Pancreas (tissue), 10 donors: ENCODE data around the gene TOMM40L. TPM values are rescaled to one million over a fixed set of nuclear protein-coding genes. Genes with fewer than 3 reads are reported as not detected.
"Not testable (repeated sequence)": the region's sequence is repeated elsewhere in the genome, so short reads cannot be mapped to it uniquely, and the experiment has no call there.

Experiments used
- ATAC-seq, 4 donors: fragments of 200-7000 bp; cut with Tn5 transposase; one replicate each; pipeline versions ENCODE4 v1.8.0 to v1.9.1; 2020; ENCODE audit warnings: mild to moderate bottlenecking in 4 of 4, moderate library complexity in 4 of 4
- DNase-seq, 6 donors: peaks; one replicate each; pipeline ENCODE4 v3.0.0-alpha.2; 2020
- FAIRE-seq: peaks from 2 replicates; lab custom pipeline; 2012; peaks lifted over from hg19 to GRCh38; lab: Jason Lieb, UNC
- H3K27ac ChIP-seq, 4 donors: fragments of 200-600 bp; sonication (generic); 1 replicate in 3 of 4; 2 replicates in 1 of 4; pipeline versions ENCODE4 v1.5.0 to v1.8.0; 2020
- H3K27me3 ChIP-seq, 4 donors: fragments of 200-600 bp; one replicate each; pipeline ENCODE4 v1.8.0; 2021
- H3K36me3 ChIP-seq, 3 donors: fragments of 200-600 bp; sonication (generic) in 1 of 3; one replicate each; pipeline versions ENCODE4 v1.5.0 to v1.8.0; 2020 to 2021
- H3K4me1 ChIP-seq, 3 donors: fragments of 200-600 bp; one replicate each; pipeline ENCODE4 v1.8.0; 2021
- H3K4me3 ChIP-seq, 4 donors: fragments of 200-600 bp; sonication (generic) in 2 of 4; one replicate each; pipeline versions ENCODE4 v1.5.0 to v1.8.0; 2020 to 2021
- H3K9me3 ChIP-seq, 4 donors: fragments of 200-600 bp; one replicate each; pipeline ENCODE4 v1.8.0; 2021
- CTCF ChIP-seq, 4 donors: fragments of 200-600 bp; sonication (generic) in 3 of 4; IDR thresholded peaks; one replicate each; pipeline versions ENCODE4 v1.5.0 to v1.8.0; 2021; ENCODE audit warnings: antibody characterized with exemption in 4 of 4
- WGBS, 2 donors: extraction: QIAGEN DNeasy Blood & Tissue Kit; methylation state at CpG; one replicate each; pipeline ENCODE4 v1.1.7; 2013; 5-methylcytosine and 5-hydroxymethylcytosine counted together
- intact Hi-C, 3 donors: fragments of 100-400 bp; cut with DNase I; formaldehyde crosslinking; loops; one replicate each; pipeline versions ENCODE4 v1.11.1 to v1.14.2; 2022
- polyA plus RNA-seq, 2 donors: library from polyadenylated mRNA; stranded (reverse); fragments of 200-250 nt; gene quantifications; one replicate each; pipeline ENCODE4 v1.2.3, GENCODE V29; 2013
- total RNA-seq, 6 donors: library from RNA; stranded (reverse); fragmentation: NEBNext Ultra II Directional in 4 of 6; extraction: Animal tissue kit (Norgen Biotek cat#: 25700) in 4 of 6; gene quantifications; one replicate each; pipeline versions ENCODE4 v1.2.1 to v1.2.4, GENCODE V29; 2021 to 2023
- donor health status: healthy with polysubstance abuse.
- donor health status: DM: no; HTN: no; CAD: no; lungs with moderate emphysema.
- donor health status: DM: no; HTN: no; CAD: no.
- donor health status: control.
- donor health status: control.
- donor health status: Bipolar disorder and iron deficiency.
- donor health status: DM: yes; HTN: yes; CAD: no.
- donor health status: DM: no; HTN: no; CAD: no.
- donor health status: DM: no; HTN: no; CAD: no.
- donor health status: DM: yes; HTN: yes; CAD: no.

TOMM40L gene
- total and polyA plus RNA-seq, 8 donors: 1.4 to 5.6 (median 3.1) TPM

GRCh38 chr1:161219078-161219892, 6.6 kb upstream of the TOMM40L start:
- Histone ChIP-seq H3K27ac (no peak overlapping the region), H3K4me3 (no peak overlapping the region), H3K36me3 (peaks cover 0 to 5% (median 0%) of the 10 kb centered on the region in 3 donors), H3K27me3 (no peaks in the 10 kb centered on the region), H3K9me3 (no peaks in the 10 kb centered on the region), H3K4me1 (no peaks in the 10 kb centered on the region)
- intact Hi-C loops: no loop called here
- FAIRE-seq: no peak
- no peak for ATAC-seq
- 70 to 80% methylated on average over 5 of the region's 5 CpGs for WGBS, 2 donors
- DNase-seq: no peak
- TF ChIP-seq CTCF (IDR thresholded peaks at IDR 0.05): no peak

GRCh38 chr1:161220002-161220401, 5.9 kb upstream of the TOMM40L start:
- Histone ChIP-seq H3K27ac (no peak overlapping the region), H3K9me3 (no peaks in the 10 kb centered on the region), H3K4me3 (no peak overlapping the region), H3K27me3 (no peaks in the 10 kb centered on the region), H3K4me1 (no peaks in the 10 kb centered on the region), H3K36me3 (no peaks in the 10 kb centered on the region)
- no peak for ATAC-seq
- TF ChIP-seq CTCF (IDR thresholded peaks at IDR 0.05): no peak
- WGBS, 2 donors: 59 to 68% methylated on average over 5 of the region's 5 CpGs
- intact Hi-C loops: loop anchor here in 1 of 3 donors (10.0 kb wide), 1 partner anchor 155 kb away; no protein-coding TSS in a partner anchor
- DNase-seq: no peak
- no peak for FAIRE-seq

DNA sequence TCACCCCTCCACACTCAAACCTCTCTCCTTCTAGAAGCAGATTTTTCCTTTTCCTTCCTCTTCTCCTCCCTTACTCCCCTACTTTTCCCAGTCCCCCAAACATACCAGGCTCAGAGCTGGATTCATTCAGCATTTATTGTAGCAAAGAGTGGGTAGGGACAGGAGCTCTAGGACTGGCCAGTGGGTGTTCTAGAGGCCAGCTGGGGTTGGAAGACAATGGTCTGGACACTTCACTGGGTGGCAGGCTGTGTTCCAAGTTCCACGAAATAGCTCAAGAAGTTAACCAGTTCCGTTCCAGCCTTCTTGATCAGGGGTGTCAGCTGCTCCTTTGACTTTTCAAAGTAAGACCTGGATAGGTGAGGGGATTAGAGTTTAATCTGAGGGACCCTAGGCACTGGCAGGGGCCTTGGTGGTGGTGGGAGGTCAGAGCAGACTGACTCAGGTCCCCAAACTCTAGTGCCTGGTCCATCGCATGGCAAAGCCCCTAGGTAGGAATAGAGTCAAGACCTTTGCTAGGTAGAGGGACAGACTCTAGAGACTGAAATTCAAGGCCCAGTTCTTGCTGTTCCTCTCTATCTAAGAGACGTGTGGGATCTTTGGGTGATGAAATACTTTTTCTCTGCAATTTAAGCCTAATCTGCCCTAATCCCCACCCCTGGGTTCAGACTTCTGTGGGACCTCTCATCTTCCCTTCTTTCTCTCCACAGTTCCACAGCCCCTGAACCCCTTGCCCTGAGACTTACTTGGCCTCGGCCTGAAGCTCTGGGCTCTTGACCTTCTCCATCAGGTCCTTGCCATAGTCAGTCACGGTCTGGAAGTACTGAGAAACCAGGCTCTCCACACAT, 3.5 kb upstream of the TOMM40L start:
- peak in 1 of 6 donors; percentile 13 for DNase-seq
- Histone ChIP-seq H3K4me1 (peaks cover 0 to 9% (median 0%) of the 10 kb centered on the region in 3 donors), H3K27ac (no peak overlapping the region), H3K27me3 (no peaks in the 10 kb centered on the region), H3K4me3 (no peak overlapping the region), H3K9me3 (no peaks in the 10 kb centered on the region), H3K36me3 (no peaks in the 10 kb centered on the region)
- no peak for FAIRE-seq
- intact Hi-C loops: loop anchor here in 1 of 3 donors (10.0 kb wide), 1 partner anchor 152 kb away; no protein-coding TSS in a partner anchor
- no peak for ATAC-seq
- 64 to 68% methylated on average over 6 of the region's 6 CpGs for WGBS, 2 donors
- TF ChIP-seq CTCF (IDR thresholded peaks at IDR 0.05): no peak

DNA sequence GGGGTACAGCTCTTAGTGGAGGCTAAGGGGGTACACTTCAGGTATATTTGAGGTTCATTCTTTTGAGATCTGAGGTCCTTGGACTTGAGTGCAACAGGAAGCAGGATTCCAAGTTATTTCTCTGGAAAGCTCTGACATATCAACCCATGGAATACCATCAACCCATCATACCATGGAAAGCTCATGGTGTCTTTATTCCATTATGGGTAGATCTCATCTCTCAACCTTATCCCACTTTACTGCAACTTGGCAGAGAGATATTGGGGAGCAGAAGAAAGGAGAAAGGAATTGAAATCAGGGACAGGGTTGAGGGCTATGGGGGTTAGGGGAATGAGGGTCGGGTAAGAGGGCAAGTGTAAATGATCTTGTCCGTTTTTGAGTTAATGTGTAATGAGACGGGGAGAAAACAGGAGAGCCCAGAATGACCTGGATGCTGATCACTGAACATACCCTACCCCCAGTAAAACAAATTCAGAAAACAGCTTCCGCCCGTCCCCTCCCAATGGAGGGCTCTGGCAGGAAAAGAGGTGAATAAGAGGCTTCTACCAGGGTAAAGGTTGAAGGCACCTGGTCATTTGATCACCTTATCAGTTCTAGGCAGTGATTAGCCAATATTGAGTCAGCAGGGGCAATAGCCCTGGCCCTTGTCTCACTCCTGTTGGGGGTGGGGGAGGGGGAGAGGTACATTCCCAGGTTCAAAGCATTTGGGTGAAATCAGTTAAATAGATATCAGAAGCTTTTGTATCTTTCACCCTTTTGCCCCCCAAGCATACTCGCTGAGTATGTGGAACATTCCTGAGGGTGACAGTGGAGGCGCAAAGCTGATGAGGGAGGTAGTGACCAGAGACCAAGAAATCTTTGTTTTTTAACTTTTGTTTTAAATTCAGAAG, 1.8 kb upstream of the TOMM40L start:
- Histone ChIP-seq H3K4me3 (no peak overlapping the region), H3K9me3 (no peaks in the 10 kb centered on the region), H3K27ac (no peak overlapping the region), H3K36me3 (no peaks in the 10 kb centered on the region), H3K4me1 (peaks cover 0 to 11% (median 0%) of the 10 kb centered on the region in 3 donors), H3K27me3 (no peaks in the 10 kb centered on the region)
- DNase-seq (no peak), ATAC-seq (no peak), FAIRE-seq (no peak)
- intact Hi-C loops: loop anchor here in 1 of 3 donors (10.0 kb wide), 1 partner anchor 151 kb away; no protein-coding TSS in a partner anchor
- no peak for TF ChIP-seq CTCF (IDR thresholded peaks at IDR 0.05)
- WGBS, 2 donors: 65 to 71% methylated on average over 7 of the region's 7 CpGs

GRCh38 chr1:161224695-161225087, 1.2 kb upstream of the TOMM40L start:
- intact Hi-C loops: loop anchor here in 1 of 3 donors (5.0 to 10.0 kb wide), 2 partner anchors 73 to 150 kb away; no protein-coding TSS in a partner anchor
- not testable (repeated sequence) for H3K36me3 ChIP-seq, H3K27ac ChIP-seq, H3K4me3 ChIP-seq, DNase-seq, H3K9me3 ChIP-seq, FAIRE-seq, ATAC-seq, H3K27me3 ChIP-seq
- H3K4me1 ChIP-seq: peaks cover 0 to 11% (median 0%) of the 10 kb centered on the region in 3 donors
- 76 to 80% methylated on average over 12 to 13 of the region's 13 CpGs for WGBS, 2 donors
